Activated T-cell treated with anti-CD3 and anti-CD28 coated beads, Interleukin-2, amount 50 U/mL, for 72 hours (primary cell): ENCODE results near the gene PCSK5. TPM values are rescaled to one million over a fixed set of nuclear protein-coding genes. Genes with fewer than 3 reads are reported as not detected.
A peak's percentile ranks its signal among the peaks of the same experiment; 100 is the strongest.
"Not testable (repeated sequence)": the region's sequence is repeated elsewhere in the genome, so short reads cannot be mapped to it uniquely, and the experiment has no call there.

Source experiments
- ATAC-seq, 2 donors: fragments of 150-1000 bp; cut with Tn5 transposase; replicated peaks in 1 of 2; 2 replicates each; pipeline ENCODE4 v1.10.0; 2021; ENCODE audit warnings: moderate library complexity in 2 of 2, mild to moderate bottlenecking in 1 of 2
- DNase-seq, 2 donors: peaks; one replicate each; pipeline ENCODE4 v3.0.0; 2021 to 2022; ENCODE audit warnings: mixed read lengths in 1 of 2
- H3K27ac Mint-ChIP-seq: one replicate; pipeline ENCODE4 v1.8.0; 2022; ENCODE audit warnings: mild to moderate bottlenecking, moderate library complexity, mixed read lengths
- H3K27me3 Mint-ChIP-seq: one replicate; pipeline ENCODE4 v1.8.0; 2022; ENCODE audit warnings: low read depth, mixed read lengths
- H3K36me3 Mint-ChIP-seq, 2 donors: one replicate each; pipeline ENCODE4 v1.8.0; 2022; ENCODE audit warnings: mixed read lengths in 2 of 2, mild to moderate bottlenecking in 1 of 2; ENCODE audit not compliant: insufficient read depth in 2 of 2
- H3K4me1 Mint-ChIP-seq: one replicate; pipeline ENCODE4 v1.8.0; 2022; ENCODE audit warnings: low read depth, mixed read lengths
- H3K4me3 Mint-ChIP-seq, 2 donors: one replicate each; pipeline ENCODE4 v1.8.0; 2022; ENCODE audit warnings: mild to moderate bottlenecking in 2 of 2, mixed read lengths in 2 of 2, moderate library complexity in 2 of 2
- H3K9me3 Mint-ChIP-seq, 2 donors: one replicate each; pipeline ENCODE4 v1.8.0; 2022; ENCODE audit warnings: mixed read lengths in 2 of 2
- total RNA-seq, 2 donors: library from RNA; stranded (reverse); gene quantifications; one replicate each; pipeline ENCODE4 v1.2.3, GENCODE V29; 2022

Gene PCSK5
- total RNA-seq, 2 donors from 2014 or later = 3.7 to 4.7 TPM

GRCh38 chr9:76302947-76303550 is 412.6 kb downstream of the PCSK5 start:
- no peaks in the 10 kb centered on the region for H3K9me3 Mint-ChIP-seq
- H3K4me1 Mint-ChIP-seq = no peaks in the 10 kb centered on the region
- peak in 1 of 2 donors; percentile 4 for DNase-seq
- no peak overlapping the region for H3K4me3 Mint-ChIP-seq
- peak in 1 of 2 donors; percentile 42 for ATAC-seq
- no peak overlapping the region for H3K27ac Mint-ChIP-seq
- peaks cover 3% of the 10 kb centered on the region for H3K27me3 Mint-ChIP-seq
- H3K36me3 Mint-ChIP-seq = no peaks in the 10 kb centered on the region

DNA sequence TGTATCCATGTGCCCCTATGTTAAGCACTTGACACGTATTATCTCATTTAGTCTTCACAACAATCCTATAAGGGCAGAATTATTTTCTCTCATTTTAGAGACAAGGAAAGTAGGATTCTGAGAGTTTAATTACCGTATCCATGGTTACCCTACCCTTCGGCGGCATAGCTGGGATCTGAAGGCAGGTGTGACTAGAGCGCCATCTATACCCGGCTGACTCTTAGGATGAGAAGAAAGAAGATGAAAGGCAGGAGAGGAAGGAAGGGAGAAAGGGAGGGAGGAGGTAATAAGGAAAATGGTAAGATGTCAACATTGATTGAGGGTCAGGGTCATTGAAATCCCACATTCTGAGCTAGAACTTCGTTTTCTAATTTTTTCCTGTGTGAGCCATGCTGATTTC is 416.6 kb downstream of the PCSK5 start:
- not testable (repeated sequence) for H3K36me3 Mint-ChIP-seq, ATAC-seq, H3K4me1 Mint-ChIP-seq, DNase-seq, H3K4me3 Mint-ChIP-seq, H3K9me3 Mint-ChIP-seq, H3K27ac Mint-ChIP-seq
- H3K27me3 Mint-ChIP-seq = peaks cover 13% of the 10 kb centered on the region

GRCh38 chr9:76310577-76310976 is 420.1 kb downstream of the PCSK5 start:
- no peak for ATAC-seq
- Mint-ChIP-seq H3K36me3 (no peaks in the 10 kb centered on the region), H3K27me3 (peaks cover 13% of the 10 kb centered on the region), H3K9me3 (no peaks in the 10 kb centered on the region), H3K4me3 (no peak overlapping the region), H3K27ac (no peak overlapping the region), H3K4me1 (no peaks in the 10 kb centered on the region)
- no peak for DNase-seq

GRCh38 chr9:76310991-76311390 is 420.5 kb downstream of the PCSK5 start:
- ATAC-seq = no peak

DNA sequence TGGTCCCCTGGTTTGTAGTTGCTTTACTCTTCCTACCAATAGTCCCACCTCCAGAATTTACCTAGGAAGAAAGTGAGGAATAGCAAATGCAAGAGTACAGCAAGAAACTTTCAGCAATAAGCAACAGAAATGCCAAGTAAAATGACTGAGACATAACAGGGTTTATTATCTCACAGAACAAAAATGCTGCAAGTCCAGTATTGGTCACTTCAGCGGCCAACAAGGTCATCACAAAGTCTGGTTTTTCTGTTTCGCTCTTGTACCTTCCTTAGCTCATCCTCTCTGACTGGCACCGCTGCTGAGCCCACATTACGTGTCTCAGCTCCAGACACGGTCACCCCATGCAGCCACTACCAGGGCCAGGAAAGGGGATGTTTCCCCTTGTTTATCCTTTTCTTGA is 421.1 kb downstream of the PCSK5 start:
- ATAC-seq = no peak
- no peak for DNase-seq
- H3K27me3 Mint-ChIP-seq = peaks cover 13% of the 10 kb centered on the region
- no peaks in the 10 kb centered on the region for H3K36me3 Mint-ChIP-seq
- H3K27ac Mint-ChIP-seq = no peak overlapping the region
- H3K9me3 Mint-ChIP-seq = no peaks in the 10 kb centered on the region
- H3K4me3 Mint-ChIP-seq = no peak overlapping the region
- no peaks in the 10 kb centered on the region for H3K4me1 Mint-ChIP-seq

More at GRCh38 chr9:76310991-76311390, 420.5 kb downstream of the PCSK5 start:
- DNase-seq = no peak
- no peak overlapping the region for H3K4me3 Mint-ChIP-seq
- no peaks in the 10 kb centered on the region for H3K9me3 Mint-ChIP-seq
- H3K36me3 Mint-ChIP-seq = no peaks in the 10 kb centered on the region
- peaks cover 13% of the 10 kb centered on the region for H3K27me3 Mint-ChIP-seq
- H3K27ac Mint-ChIP-seq = no peak overlapping the region
- H3K4me1 Mint-ChIP-seq = no peaks in the 10 kb centered on the region

DNA sequence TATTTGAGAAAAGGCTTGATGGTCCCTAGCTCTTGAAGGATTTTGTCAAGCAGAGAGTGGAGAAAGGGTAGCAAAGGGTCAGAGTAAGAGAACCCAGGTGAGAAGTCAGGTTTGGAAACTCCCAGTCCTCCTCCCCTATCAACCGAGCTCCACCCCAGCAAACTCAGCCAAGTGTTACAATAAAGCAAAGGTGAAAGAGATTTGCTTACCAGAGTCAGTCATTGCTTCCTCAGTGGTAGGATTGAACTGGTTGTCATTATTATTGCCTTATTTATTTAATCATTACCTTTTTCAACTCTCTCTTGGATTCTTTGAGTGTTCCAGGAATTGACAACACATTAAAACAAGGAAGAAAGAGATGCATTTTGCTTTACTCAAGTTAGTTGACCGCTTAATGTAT is 423.3 kb downstream of the PCSK5 start:
- Mint-ChIP-seq H3K4me3 (no peak overlapping the region), H3K4me1 (no peaks in the 10 kb centered on the region), H3K27ac (no peak overlapping the region), H3K9me3 (no peaks in the 10 kb centered on the region), H3K36me3 (no peaks in the 10 kb centered on the region), H3K27me3 (peaks cover 10% of the 10 kb centered on the region)
- ATAC-seq = no peak
- no peak for DNase-seq

DNA sequence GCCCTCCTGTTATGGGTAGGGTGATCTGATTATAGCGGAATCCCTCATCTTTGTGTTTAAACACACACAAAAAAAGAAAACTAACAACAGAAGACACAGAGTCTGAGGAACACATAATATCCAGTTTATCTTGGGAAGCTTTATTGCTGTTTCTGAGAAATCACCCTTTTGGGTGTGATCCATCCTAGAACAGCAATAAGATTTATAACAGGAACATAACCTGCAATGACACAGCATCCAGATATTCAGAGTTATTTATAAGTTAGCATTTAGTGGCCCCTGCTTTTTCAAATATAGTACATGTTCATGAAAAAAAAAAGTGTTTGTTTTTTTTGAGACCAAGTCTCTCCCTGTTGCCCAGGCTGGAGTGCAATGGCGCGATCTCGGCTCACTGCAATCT is 423.8 kb downstream of the PCSK5 start:
- H3K36me3 Mint-ChIP-seq = no peaks in the 10 kb centered on the region
- no peaks in the 10 kb centered on the region for H3K4me1 Mint-ChIP-seq
- DNase-seq (no peak), ATAC-seq (no peak)
- H3K27me3 Mint-ChIP-seq = peaks cover 7% of the 10 kb centered on the region
- no peaks in the 10 kb centered on the region for H3K9me3 Mint-ChIP-seq
- H3K4me3 Mint-ChIP-seq = no peak overlapping the region
- H3K27ac Mint-ChIP-seq = no peak overlapping the region

- H3K4me3 Mint-ChIP-seq = no peak overlapping the region
- ATAC-seq = no peak
- no peaks in the 10 kb centered on the region for H3K9me3 Mint-ChIP-seq
- DNase-seq = no peak
- no peak overlapping the region for H3K27ac Mint-ChIP-seq
- H3K27me3 Mint-ChIP-seq = peaks cover 7% of the 10 kb centered on the region
- H3K36me3 Mint-ChIP-seq = no peaks in the 10 kb centered on the region
- no peaks in the 10 kb centered on the region for H3K4me1 Mint-ChIP-seq
Measured at GRCh38 chr9:76316069-76316468, 425.6 kb downstream of the PCSK5 start.

GRCh38 chr9:76319466-76319865 is 429.0 kb downstream of the PCSK5 start:
- H3K36me3 Mint-ChIP-seq, H3K27me3 Mint-ChIP-seq, H3K9me3 Mint-ChIP-seq, H3K4me3 Mint-ChIP-seq, H3K4me1 Mint-ChIP-seq, ATAC-seq, DNase-seq, H3K27ac Mint-ChIP-seq: not testable (repeated sequence)

- no peak overlapping the region for H3K27ac Mint-ChIP-seq
- H3K4me3 Mint-ChIP-seq = no peak overlapping the region
- no peaks in the 10 kb centered on the region for H3K36me3 Mint-ChIP-seq
- no peak for DNase-seq
- H3K4me1 Mint-ChIP-seq = no peaks in the 10 kb centered on the region
- H3K9me3 Mint-ChIP-seq = no peaks in the 10 kb centered on the region
- ATAC-seq = no peak
- peaks cover 7% of the 10 kb centered on the region for H3K27me3 Mint-ChIP-seq
Measured at GRCh38 chr9:76321195-76321828, 430.8 kb downstream of the PCSK5 start.

GRCh38 chr9:76322810-76323209 is 432.3 kb downstream of the PCSK5 start:
- Mint-ChIP-seq H3K4me1 (no peaks in the 10 kb centered on the region), H3K4me3 (no peak overlapping the region), H3K27ac (no peak overlapping the region), H3K9me3 (no peaks in the 10 kb centered on the region), H3K36me3 (no peaks in the 10 kb centered on the region), H3K27me3 (peaks cover 3% of the 10 kb centered on the region)
- ATAC-seq (no peak), DNase-seq (no peak)

DNA sequence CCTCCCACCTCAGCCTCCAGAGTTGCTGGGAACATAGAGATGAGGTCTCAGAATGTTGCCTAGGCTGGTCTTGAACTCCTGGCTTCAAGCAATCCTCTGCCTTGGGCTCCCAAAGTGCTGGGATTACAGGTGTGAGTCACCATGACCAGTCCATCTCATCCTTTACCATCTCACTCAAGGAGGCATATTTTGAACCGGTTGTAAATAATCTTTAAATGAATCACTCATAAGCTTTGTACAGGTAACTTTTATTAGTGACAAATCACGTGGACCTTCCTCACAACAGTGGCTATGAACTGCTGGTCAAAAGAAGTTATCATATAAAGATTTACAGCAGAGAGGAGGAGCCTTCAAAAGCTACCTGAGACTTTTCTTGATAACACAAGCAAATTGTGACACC is 433.0 kb downstream of the PCSK5 start:
- Mint-ChIP-seq H3K27me3 (peaks cover 4% of the 10 kb centered on the region), H3K4me1 (no peaks in the 10 kb centered on the region), H3K4me3 (no peak overlapping the region), H3K27ac (no peak overlapping the region), H3K36me3 (no peaks in the 10 kb centered on the region), H3K9me3 (no peaks in the 10 kb centered on the region)
- ATAC-seq = no peak
- no peak for DNase-seq

- not testable (repeated sequence) for ATAC-seq, H3K9me3 Mint-ChIP-seq, H3K27ac Mint-ChIP-seq, H3K4me3 Mint-ChIP-seq, DNase-seq, H3K27me3 Mint-ChIP-seq, H3K4me1 Mint-ChIP-seq, H3K36me3 Mint-ChIP-seq
Measured at GRCh38 chr9:76324030-76324429, 433.6 kb downstream of the PCSK5 start.

GRCh38 chr9:76330034-76330433 is 439.6 kb downstream of the PCSK5 start:
- no peaks in the 10 kb centered on the region for H3K4me1 Mint-ChIP-seq
- H3K9me3 Mint-ChIP-seq = no peaks in the 10 kb centered on the region
- H3K27me3 Mint-ChIP-seq = peaks cover 13% of the 10 kb centered on the region
- H3K27ac Mint-ChIP-seq = no peak overlapping the region
- ATAC-seq (no peak), DNase-seq (no peak)
- H3K4me3 Mint-ChIP-seq = no peak overlapping the region
- no peaks in the 10 kb centered on the region for H3K36me3 Mint-ChIP-seq
